ENCODE measurements around the gene UBB.

Gene UBB

DNA sequence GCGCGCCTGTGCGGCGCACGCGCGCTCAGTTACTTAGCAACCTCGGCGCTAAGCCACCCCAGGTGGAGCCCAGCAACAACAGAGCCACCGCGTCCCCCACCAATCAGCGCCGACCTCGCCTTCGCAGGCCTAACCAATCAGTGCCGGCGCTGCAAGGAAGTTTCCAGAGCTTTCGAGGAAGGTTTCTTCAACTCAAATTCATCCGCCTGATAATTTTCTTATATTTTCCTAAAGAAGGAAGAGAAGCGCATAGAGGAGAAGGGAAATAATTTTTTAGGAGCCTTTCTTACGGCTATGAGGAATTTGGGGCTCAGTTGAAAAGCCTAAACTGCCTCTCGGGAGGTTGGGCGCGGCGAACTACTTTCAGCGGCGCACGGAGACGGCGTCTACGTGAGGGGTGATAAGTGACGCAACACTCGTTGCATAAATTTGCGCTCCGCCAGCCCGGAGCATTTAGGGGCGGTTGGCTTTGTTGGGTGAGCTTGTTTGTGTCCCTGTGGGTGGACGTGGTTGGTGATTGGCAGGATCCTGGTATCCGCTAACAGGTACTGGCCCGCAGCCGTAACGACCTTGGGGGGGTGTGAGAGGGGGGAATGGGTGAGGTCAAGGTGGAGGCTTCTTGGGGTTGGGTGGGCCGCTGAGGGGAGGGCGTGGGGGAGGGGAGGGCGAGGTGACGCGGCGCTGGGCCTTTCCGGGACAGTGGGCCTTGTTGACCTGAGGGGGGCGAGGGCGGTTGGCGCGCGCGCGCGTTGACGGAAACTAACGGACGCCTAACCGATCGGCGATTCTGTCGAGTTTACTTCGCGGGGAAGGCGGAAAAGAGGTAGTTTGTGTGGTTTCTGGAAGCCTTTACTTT lies at the start of gene UBB:
Gene UBB, plus strand, starts transcription at position 452 of the 856 bp plus-strand sequence. CDS start 817 bp downstream, outside the sequence.
- peak; percentile 98 for DNase-seq (ENCODE audit: low spot score)

DNA sequence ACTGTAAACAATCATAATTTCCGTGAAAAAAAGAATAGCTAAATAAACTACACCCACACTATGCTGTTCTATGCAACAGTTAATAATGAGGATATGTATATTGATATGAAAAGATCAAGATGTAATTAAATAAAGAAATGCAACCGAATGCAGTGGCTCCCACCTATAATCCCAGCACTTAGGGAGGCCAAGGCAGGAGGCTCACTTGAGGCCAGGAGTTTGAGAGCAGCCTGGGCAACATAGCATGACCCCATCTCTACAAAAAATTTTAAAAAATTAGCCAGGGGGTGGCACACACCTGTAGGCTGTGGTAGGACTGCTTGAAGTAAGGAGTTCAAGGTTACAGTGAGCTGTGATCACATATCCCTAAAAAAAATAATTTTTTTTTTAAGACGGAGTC lies 42.5 kb upstream of the UBB start:
- no peak for DNase-seq (ENCODE audit: low spot score)

DNA sequence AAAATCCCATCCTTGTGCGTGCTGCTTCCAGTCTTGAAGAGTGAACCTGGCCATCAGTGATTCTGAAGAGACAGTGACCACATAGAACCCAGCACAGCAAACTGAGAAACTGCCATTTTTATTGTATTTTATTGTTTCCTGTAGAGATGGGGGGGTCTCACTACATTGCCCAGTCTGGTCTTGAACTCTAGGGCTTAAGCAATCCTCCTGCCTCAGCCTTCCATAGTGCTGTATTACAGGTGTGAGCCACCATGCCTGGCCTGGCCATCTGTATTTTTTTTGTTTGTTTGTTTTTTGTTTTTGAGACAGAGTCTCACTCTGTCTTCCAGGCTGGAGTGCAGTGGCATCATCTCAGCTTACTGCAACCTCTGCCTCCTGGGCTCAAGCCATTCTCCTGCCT lies 41.5 kb upstream of the UBB start:
- DNase-seq (ENCODE audit: low spot score) = no peak

DNA sequence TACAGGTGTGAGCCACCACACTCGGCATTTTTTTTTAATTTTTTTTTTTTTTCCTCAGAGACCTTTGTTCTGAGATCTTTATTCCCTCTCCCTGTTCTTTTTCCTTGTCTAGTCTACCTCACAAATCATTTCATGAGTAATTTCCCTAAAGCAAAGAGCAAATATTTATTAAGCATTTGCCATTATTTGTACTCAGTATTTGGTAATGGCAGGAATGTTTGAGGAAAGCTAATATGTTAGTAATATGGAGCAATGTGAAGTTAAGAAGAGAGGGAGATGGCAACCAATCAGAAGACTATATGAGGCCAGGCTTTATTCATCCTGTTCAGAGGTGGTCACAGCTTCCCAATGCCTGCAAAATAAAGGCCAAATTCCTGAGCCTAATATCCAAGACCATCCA lies 40.9 kb upstream of the UBB start:
- DNase-seq (ENCODE audit: low spot score) = no peak

DNA sequence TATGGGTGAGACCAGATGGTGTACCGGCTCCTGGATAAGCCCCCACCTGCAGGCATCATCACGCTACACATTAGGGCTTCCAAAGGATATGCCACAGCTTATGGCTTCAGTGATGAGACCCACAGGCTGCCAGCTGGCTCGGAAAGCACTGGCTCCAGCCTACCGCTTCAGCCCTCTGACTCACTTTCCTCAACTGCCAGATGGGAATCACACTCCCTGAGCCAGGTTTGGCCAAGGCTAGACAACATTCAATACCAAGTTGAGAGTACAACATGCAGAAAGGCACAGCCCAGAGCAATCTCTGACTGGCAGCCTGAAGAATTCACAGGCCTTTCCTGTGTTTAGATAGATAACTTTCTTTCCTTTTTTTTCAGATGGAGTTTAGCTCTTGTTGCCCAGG lies 37.9 kb upstream of the UBB start:
- DNase-seq (ENCODE audit: low spot score) = peak; percentile 62

DNA sequence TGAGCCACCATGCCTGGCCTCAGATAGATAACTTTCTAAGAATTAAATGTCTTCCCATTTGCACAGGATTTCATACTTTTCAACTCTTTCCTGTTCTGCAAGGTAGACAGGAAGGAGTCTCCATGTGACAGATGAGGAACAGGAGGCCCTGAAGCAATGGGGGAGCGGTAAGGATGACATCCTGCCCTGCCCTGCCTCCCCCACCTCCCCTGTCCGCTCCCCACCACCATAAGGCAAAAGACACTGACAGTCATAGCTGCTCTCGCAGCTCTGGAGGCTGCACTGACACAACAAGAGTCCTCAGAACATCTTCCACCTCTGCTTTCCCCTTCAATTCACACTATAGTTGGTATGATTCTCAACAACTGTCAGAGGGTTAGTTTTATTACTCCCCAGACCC lies 37.3 kb upstream of the UBB start:
- no peak for DNase-seq (ENCODE audit: low spot score)

DNA sequence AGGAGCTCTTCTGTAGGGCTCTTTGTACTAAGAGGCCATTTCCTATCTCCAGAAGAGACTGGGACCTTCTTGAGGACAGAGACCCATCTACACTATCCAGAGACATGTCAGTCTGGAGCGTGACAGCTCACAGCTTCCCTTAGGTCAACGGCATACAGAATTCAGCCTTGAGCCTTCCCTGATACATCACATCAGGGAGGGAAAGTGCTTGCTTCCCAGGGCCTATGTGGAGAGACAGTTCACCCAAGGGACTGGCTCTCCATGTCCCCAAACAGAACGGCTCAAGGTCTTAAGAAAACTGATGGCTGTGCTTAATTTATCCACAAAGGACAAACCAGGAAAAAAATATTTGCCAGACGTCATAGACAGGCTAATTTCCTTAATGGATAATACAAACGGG lies 35.3 kb upstream of the UBB start:
- DNase-seq (ENCODE audit: low spot score) = no peak

DNA sequence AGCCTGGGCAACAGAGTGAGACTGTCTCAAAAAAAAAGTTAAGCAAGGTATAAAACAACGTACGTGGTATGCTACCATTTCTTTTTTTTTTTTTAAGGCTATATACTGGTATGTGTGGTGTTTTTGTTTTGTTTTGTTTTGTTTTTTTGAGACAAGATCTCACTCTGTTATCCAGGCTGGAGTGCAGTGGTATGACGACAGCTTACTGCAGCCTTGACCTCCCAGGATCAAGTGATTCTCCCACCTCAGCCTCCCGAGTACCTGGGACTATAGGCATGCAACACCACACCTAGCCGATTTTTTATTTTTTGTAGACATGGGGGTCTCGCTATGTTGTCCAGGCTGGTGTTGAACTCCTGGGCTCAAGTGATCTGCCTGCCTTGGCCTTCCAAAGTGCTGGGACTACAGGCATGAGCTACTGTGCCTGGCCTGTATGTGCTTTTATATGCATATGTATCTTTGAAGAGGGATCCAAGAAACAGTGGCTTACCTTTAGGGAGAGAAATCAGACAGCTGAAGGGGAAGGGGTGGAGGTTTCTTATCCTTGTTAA lies 34.1 kb upstream of the UBB start:
- DNase-seq (ENCODE audit: low spot score) = no peak

DNA sequence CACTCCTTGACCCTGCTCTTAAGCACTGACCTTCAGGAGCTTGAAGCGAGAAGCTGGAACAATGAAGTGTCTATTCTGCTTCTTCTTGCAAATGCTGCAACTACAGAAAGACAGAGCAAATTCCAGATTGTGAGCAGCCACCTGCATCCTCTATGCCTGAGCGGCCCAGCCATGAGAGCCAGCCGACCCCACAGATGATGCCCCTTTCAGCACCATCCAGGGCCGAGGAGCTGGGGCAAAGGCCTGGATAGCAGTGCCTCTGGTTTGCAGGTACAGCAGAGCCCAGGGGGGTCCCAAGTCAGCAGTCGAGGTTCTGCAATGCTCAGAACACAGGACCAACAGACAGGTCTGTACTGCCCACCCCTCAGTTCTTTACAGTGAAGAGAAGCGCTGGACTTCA lies 32.3 kb upstream of the UBB start:
- DNase-seq (ENCODE audit: low spot score) = no peak

DNA sequence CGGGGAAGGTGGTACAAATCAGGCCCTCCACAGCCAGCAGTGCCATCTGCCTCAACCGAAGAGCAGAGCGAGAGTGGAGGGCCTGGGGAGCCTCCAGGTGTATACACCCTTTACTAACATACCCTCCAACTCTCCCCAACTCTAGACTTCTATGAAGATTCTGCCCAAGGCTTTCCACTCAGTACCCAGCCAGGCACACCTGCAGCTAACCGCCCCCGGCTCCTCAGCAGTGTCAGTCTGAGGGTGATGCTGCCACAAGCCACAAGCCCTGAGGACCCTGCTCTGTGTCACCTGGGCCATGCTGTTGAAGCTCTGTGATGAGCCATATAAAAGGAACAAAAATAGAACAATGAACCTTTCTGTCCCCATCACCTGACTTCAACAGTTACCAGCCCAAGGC lies 31.5 kb upstream of the UBB start:
- no peak for DNase-seq (ENCODE audit: low spot score)

DNA sequence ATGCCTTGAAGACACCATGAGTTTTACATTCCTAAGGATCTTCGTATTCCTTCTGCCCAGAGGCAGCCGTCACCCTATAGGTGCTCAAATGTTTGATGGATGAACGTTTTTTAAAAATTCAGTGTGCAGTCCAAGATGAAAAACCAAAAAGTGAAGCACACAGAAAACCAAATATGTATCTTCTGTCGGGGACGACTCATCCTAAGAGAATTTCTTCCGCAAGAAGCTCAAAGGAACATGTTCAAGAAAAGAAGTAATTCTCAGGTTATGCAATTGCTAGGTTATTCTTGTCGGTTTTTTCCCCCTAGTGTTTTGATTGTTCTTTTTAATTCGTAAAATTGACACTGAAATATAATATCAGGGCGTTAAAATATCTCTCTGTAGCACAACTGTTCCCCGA lies 29.1 kb upstream of the UBB start:
- peak; percentile 44 for DNase-seq (ENCODE audit: low spot score)

DNA sequence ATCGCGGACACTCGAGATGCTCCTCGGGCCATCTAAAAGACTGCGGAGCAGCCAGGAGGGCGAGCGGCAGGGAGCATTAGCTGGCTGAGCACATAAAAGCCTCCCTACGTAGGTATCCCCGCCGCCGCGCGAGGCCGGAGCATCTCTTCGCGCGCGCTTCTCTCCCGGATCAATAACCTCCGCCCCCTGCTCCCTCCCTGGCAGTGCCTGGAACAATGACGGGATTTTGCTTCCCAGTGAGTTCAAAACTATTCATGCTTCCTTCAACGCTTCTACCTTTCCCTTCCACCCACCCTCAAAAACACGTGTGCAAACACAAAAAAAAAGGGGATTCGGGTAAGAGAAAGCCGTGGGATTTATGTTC lies 28.6 kb upstream of the UBB start:
- DNase-seq (ENCODE audit: low spot score) = peak; percentile 48

DNA sequence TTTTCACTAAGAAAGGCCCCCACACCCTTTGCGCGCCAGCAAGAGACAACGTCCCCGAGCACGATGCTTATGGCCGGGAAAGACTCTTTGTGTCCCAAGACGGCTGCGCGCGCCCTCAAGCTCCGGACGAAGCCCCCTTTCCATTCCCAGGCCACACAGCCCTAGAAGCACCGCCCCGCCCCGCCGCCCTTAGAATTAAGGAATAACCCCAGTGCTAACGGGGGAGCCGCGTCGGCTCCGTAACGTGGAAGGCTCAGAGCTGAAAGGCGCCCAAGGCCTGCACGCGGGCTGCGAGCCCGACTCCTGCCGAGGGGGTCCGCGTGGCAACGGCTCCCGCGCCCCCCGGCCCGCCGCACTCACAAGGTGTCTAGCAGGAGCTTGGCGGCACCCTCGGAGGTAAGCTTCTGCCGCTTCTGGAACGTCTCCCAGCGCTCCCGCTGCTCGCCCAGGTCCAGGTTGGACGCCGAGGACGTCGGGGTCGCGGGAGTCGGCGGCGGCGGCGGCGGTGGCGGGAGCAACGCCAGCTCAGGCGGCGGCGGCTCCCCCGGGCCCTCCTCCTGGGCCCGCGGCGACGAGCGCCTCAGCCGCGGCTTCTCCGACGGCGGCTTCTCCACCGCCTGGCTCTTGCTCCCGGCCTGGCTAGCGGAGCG lies 28.1 kb upstream of the UBB start:
- DNase-seq (ENCODE audit: low spot score) = peak; percentile 30

DNA sequence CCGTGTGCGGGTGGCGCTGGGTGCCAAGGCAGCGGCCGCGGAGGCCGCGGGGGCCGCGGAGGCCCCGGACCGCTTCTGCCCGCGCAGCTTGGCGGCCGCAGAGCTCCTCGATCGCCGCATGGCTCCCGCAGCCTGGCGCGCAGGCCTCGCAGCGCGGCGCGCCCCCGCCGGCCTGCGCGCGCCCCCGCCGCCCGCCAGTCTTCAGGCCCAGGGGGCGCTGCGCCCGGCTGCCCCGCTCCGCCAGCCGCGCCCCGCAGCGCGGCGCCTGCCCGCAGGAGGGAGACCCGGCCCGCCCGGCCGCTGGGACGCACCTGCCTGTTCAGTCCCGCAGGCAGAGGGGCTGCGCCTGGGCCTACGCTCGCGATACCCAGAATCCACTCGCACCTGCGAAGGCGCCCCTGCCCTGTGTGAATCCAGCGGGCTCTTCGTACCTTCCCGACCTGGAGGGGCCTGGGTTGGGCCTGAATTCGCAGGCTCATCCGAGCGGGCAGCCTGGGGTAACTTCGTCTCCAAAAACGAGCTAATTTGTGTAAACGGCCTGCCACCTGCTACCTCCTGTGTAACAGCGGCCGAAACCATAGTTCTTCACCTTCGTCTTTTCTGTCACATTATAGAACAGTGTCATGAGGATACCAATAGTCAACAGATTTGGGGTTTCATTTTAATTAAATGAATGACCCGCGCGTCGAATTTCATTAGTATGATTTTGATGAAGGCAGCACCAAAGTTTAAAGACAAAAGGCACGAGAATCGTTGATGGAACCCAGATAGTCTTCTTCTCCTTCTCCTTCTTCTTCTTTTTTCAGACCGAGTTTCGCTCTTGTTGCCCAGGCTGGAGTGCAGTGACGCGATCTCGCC lies 27.3 kb upstream of the UBB start, which contains the start of gene CENPV:
Gene CENPV, minus strand, starts transcription at position 153 of the 858 bp plus-strand sequence. Its CDS starts 33 bp downstream, at position 120.
- peak; percentile 85 for DNase-seq (ENCODE audit: low spot score)

DNA sequence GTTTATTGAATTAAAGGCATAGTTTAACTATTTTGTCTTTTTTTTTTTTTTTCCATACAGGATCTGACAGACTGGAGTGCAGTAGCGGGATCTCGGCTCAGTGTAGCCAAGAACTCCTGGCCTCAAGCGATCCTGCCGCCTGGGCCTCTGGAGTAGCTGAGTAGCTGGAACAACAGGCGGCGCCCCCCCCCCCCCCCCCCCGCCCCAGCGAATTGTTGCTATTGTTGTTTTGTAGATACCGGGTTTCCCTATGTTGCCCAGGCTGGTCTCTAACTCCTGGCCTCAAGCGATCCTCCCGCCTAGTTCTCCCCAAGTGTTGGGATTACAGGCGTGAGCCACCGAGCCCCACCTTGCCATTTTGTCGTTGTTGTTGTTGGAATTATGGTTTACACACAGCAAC lies 26.3 kb upstream of the UBB start:
- no peak for DNase-seq (ENCODE audit: low spot score)

DNA sequence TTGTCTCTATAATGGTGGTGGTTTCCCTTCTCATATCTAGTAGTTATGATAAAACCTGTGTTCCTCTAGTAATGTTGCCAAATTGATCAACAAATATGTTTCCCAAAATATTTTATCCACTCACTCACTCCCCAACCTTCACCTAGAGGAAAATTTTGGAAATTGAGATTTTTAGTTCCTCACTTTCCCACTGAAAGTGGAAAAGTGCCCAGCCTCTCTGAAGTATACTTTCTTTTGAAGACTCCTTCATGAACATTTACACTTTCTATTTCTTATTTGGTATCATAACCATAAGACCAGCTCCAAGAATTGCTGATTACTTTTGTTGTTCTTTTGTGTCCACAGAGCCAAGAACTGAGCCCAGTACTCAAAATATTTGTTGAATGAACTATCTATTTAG lies 22.5 kb upstream of the UBB start:
- no peak for DNase-seq (ENCODE audit: low spot score)

DNA sequence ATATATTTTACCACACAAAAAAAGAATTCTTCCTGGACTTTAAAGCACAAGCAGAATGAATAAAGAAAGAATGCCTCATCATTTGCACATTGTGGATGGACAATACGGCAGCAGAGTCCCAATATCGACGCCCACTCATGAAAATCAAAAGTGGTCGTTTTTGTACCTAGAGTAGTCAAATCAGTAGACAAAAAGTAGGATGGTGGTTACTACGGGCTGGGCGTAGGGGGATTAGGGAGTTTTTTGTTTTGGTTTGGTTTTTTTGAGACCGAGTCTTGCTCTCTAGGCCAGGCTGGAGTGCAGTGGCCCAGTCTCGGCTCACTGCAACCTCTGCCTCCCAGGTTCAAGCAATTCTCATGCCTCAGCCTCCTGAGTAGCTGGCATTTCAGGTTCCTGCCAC lies 19.0 kb upstream of the UBB start:
- DNase-seq (ENCODE audit: low spot score) = no peak

DNA sequence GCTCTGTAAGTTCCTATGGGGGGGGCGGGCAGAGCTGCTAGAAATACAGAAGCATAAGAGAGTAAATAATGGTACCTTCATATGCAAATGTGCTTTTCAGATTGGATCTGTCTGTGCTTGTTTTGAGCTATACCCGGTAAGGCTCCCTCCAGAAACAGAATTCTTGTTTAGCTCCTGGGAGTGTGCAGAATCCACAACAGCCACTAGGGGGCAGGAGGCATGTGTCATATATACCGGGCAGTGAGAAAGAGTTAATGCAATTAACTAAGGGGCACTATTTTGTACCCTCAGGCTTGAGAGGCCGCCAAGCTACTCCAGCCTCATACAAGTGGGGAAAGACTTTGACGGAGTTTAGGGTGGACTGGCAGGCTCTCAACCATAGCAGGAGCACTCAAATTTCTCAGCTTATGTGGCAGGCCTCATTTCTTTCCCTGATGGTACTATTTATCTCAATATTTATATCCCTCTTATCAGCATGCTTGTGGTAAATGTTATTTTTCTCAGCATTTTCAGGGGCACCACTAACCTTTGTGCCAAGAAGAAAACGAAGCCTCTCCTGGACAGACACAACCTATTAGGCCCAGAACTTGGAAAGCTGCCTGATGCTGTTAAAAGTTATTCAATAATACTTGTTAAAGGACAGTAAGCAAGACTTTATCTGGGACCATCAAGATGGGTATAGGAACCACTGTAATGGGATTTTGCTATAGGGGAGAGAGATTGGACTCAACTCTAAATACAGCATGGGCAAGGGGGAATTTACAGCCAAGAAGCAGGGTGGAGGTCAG lies 16.9 kb upstream of the UBB start:
- DNase-seq (ENCODE audit: low spot score) = peak; percentile 74

DNA sequence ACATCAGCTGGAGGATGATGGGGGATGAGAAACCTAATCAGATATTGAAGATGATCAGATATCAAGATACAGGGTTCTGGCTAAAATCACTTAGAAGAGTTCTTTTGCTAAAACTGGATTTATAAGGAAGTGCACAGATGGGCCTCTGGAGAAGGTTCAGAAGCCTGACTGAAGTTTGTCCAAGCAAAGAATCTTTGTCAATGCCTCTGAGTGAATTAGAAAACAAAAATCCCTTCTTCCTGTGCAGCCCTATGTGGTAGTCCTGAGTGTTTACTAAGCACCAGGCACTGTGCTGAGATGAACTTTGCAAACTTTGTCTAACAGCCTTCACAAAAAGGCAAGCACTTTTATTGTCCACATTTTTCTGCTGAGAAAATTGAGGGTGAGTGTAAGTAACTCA lies 16.3 kb upstream of the UBB start:
- no peak for DNase-seq (ENCODE audit: low spot score)

DNA sequence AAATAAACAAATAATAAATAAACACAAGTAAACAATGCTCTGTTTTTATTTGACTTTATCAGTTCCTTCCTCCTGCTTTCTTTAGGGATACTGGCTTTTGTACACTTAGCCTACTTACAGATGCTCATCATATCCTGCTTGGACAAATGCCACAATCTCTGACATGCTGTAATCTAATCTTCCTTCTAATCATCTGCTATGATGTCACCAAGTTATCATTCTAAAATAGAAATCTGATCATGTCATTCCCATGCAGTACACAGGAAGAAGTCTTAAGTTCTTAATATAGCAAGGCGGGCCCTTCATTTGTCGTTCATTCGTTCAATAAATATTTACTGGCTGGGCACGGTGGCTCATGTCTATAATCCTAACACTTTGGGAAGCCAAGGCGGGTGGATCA lies 9.1 kb upstream of the UBB start:
- no peak for DNase-seq (ENCODE audit: low spot score)

DNA sequence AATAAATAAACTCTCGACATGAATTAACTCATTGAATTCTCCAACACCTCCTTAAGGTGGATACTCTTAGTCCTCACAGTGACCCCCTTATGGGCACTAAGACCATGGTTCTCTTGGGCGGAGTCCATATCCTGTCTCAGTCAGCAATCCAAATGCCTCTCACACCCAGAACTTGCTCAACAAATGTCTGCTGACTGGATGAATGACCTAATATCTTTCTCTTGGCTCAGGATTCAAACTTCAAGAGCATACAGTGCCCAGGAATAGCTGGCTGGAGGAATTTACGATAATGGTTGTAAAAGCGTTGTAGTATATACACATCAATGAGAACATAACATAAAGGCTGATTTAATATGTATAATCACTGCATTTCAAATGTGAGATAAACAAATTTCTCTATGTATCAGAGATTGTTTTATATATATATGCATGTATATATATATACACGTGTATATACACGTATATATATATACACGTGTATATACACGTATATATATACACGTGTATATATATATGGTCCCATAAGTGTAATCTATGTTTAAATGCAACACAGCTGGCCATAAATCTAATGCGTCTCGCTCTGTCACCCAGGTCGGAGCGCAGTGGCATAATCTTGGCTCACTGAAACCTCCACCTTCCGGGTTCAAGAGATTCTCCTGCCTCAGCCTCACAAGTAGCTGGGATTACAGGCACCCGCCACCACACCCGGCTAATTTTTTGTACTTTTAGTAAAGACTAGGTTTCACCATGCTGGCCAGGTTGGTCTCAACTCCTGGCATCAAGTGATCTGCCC lies 6.5 kb upstream of the UBB start:
- peak; percentile 79 for DNase-seq (ENCODE audit: low spot score)

All from GM03348 (cell line).